Stomach smooth muscle (tissue), 2 donors: Measurements from ENCODE around the gene RSU1.
"Not testable (repeated sequence)": the region's sequence is repeated elsewhere in the genome, so short reads cannot be mapped to it uniquely, and the experiment has no call there.

Experiments
- H3K27ac ChIP-seq: one replicate; pipeline ENCODE4 v1.7.0; 2013; ENCODE audit warnings: mild to moderate bottlenecking, low read length, inconsistent platforms
- H3K27me3 ChIP-seq, 2 donors: one replicate each; pipeline ENCODE4 v1.7.0; 2013; ENCODE audit warnings: low read length in 2 of 2; ENCODE audit not compliant: insufficient read depth in 2 of 2, control insufficient read depth in 1 of 2
- H3K36me3 ChIP-seq, 2 donors: one replicate each; pipeline ENCODE4 v1.7.0; 2013; ENCODE audit warnings: low read length in 2 of 2; ENCODE audit not compliant: control insufficient read depth in 2 of 2, insufficient read depth in 2 of 2
- H3K4me1 ChIP-seq: one replicate; pipeline ENCODE4 v1.7.0; 2013; ENCODE audit warnings: low read length; ENCODE audit not compliant: control insufficient read depth, insufficient read depth
- H3K4me3 ChIP-seq, 2 donors: one replicate each; pipeline ENCODE4 v1.7.0; 2013; ENCODE audit warnings: low read length in 2 of 2
- H3K9ac ChIP-seq, 2 donors: one replicate each; pipeline ENCODE4 v1.7.0; 2013; ENCODE audit warnings: low read length in 2 of 2, mild to moderate bottlenecking in 1 of 2
- H3K9me3 ChIP-seq, 2 donors: one replicate each; pipeline ENCODE4 v1.7.0; 2013; ENCODE audit warnings: low read length in 2 of 2; ENCODE audit not compliant: control insufficient read depth in 2 of 2
- donor health status: healthy.
- donor health status: Pancreatic carcinoma.

RSU1 gene

DNA sequence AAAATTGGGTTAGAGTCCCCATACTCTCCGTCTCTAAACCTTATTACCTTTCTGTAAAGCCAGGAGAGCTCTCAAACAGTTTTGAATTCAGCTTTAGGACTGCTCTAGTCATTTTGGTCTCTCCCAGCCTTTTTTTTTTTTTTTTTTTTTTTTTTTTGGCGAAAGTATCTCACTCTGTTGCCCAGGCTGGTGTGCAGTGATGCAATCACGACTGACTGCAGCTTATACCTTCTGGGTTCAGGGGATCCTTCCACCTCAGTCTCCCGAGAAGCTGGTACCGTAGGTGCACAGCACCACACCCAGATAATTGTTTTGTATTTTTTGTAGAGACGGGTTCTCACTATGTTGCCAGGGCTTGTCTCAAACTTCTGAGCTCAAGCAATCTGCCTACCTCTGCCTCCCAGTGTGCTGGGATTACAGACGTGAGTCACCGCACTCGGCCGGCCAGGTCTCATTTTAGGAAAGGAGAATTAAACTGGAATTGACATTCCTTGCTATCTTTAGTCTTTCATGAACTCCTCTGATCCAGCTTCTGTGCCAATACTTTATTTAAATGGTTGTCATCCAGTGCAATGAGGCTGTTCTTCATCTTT is 31.4 kb upstream of the RSU1 start:
- Histone ChIP-seq H3K9me3 (no peaks in the 10 kb centered on the region), H3K36me3 (no peaks in the 10 kb centered on the region), H3K4me3 (no peak overlapping the region), H3K27me3 (no peaks in the 10 kb centered on the region), H3K27ac (no peak overlapping the region), H3K9ac (no peak overlapping the region), H3K4me1 (no peaks in the 10 kb centered on the region)

- no peaks in the 10 kb centered on the region for H3K27me3 ChIP-seq
- no peak overlapping the region for H3K27ac ChIP-seq
- no peaks in the 10 kb centered on the region for H3K4me1 ChIP-seq
- H3K4me3 ChIP-seq: no peak overlapping the region
- H3K9ac ChIP-seq: no peak overlapping the region
- H3K36me3 ChIP-seq: no peaks in the 10 kb centered on the region
- H3K9me3 ChIP-seq: no peaks in the 10 kb centered on the region
Measured at GRCh38 chr10:16847644-16848043, 30.4 kb upstream of the RSU1 start.

DNA sequence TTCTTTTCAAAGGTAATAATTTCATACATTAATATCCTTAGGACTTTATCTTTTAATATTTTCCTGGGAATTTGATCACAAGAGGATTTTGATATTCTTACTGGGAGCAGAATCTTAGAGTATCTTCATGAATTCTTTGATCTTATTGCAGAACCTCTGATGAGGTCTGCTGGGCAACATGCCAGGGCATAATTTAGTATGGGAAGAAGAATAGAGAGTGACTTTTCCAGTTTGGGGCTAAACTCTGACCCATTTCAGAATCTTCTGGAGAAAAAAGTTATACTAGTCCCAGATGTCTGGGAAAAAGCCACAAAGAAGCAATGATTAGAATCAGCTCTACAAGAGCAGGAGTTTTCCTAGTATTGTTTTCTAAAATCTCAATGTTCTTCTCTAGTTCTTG is 28.0 kb upstream of the RSU1 start:
- Histone ChIP-seq H3K9ac (no peak overlapping the region), H3K27me3 (no peaks in the 10 kb centered on the region), H3K4me3 (no peak overlapping the region), H3K4me1 (no peaks in the 10 kb centered on the region), H3K9me3 (no peaks in the 10 kb centered on the region), H3K36me3 (no peaks in the 10 kb centered on the region), H3K27ac (no peak overlapping the region)

DNA sequence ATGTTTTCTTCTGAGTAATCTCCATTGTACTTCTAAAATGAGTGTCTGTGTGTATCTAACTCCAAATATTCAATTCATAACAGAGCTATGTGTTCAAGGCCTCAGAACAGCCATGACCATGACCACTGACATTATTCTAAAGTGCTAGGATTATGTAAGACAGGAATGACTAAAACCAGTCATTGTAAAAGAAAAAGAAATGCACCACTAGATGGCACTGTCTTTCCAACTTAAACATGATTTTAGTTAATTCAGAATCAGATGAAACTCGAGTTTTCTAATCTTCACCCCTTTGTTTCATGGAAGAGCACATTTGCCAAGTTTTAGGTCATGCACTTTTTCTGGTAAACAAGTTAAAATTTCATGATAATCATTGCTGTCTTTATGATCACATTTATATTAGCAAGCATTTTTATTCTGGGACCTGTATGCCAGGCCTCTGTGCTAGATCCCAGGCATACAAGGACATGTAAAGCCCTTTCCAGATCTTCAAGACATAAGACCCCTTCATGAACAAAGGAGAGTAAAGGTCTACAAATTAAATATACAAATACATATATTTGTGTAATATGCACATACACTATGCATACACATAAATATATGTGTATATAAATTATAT is 26.1 kb upstream of the RSU1 start:
- Histone ChIP-seq H3K4me3 (no peak overlapping the region), H3K36me3 (no peaks in the 10 kb centered on the region), H3K9ac (no peak overlapping the region), H3K27me3 (no peaks in the 10 kb centered on the region), H3K27ac (no peak overlapping the region), H3K9me3 (no peaks in the 10 kb centered on the region), H3K4me1 (no peaks in the 10 kb centered on the region)

- H3K9me3 ChIP-seq: no peaks in the 10 kb centered on the region
- no peak overlapping the region for H3K4me3 ChIP-seq
- H3K27ac ChIP-seq: no peak overlapping the region
- no peaks in the 10 kb centered on the region for H3K27me3 ChIP-seq
- H3K9ac ChIP-seq: no peak overlapping the region
- peaks cover 8% of the 10 kb centered on the region for H3K4me1 ChIP-seq
- H3K36me3 ChIP-seq: no peaks in the 10 kb centered on the region
Measured at GRCh38 chr10:16835228-16835627, 18.0 kb upstream of the RSU1 start.

- Histone ChIP-seq H3K9me3 (no peaks in the 10 kb centered on the region), H3K27me3 (no peaks in the 10 kb centered on the region), H3K4me1 (peaks cover 12% of the 10 kb centered on the region), H3K4me3 (peak overlapping the region in 1 of 2 donors; percentile 35), H3K9ac (peak overlapping the region in 1 of 2 donors; percentile 47), H3K36me3 (no peaks in the 10 kb centered on the region), H3K27ac (peak overlapping the region; percentile 31)
Measured at GRCh38 chr10:16832351-16833080, 15.3 kb upstream of the RSU1 start.

DNA sequence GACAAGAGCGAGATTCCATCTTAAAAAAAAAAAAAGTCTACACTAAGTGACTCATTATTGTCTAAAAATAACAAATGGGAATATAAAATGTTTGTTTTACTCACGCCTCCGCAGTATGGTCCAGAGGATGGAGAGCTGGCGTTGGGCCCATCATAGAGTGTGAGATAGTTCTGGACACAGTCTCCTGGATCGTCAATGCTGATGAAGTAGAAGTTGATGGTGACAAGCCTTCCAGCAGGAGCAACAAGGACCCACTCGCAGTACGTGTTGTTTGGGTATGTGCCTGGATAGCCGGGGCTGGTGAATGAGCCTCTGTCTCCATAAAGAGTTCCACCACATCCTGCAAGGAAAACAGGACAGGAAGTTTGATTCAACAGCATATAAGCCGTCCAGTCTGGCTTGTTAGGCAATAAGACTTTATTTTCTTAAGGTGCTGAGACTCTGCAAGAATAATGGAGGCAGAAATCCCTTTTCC is 11.5 kb upstream of the RSU1 start:
- no peaks in the 10 kb centered on the region for H3K27me3 ChIP-seq
- no peaks in the 10 kb centered on the region for H3K9me3 ChIP-seq
- H3K4me1 ChIP-seq: peaks cover 12% of the 10 kb centered on the region
- no peak overlapping the region for H3K9ac ChIP-seq
- H3K4me3 ChIP-seq: no peak overlapping the region
- H3K36me3 ChIP-seq: no peaks in the 10 kb centered on the region
- H3K27ac ChIP-seq: no peak overlapping the region

DNA sequence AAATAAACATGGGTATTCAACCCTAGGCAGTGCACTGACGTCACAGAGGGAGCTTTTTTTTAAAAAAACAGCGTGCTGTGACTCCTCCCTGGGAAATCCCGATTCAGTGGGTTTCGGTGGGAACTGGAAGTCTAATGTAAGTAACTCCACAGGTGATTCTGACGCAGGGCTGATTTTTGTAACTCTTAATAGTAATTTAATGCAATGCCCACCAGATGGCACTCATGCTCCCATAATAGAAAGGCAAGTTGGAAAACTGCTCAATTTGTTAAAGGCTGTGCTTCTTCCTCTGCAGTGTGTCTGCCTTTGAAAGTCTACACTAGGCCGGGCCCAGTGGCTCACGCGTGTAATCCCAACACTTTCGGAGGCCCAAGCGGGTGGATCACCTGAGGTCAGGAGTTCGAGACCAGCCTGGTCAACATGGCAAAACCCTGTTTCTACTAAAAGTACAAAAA is 10.9 kb upstream of the RSU1 start:
- Histone ChIP-seq H3K27ac (no peak overlapping the region), H3K9ac (no peak overlapping the region), H3K36me3 (no peaks in the 10 kb centered on the region), H3K4me1 (peaks cover 7% of the 10 kb centered on the region), H3K4me3 (peak overlapping the region in 1 of 2 donors; percentile 40), H3K27me3 (no peaks in the 10 kb centered on the region), H3K9me3 (no peaks in the 10 kb centered on the region)

DNA sequence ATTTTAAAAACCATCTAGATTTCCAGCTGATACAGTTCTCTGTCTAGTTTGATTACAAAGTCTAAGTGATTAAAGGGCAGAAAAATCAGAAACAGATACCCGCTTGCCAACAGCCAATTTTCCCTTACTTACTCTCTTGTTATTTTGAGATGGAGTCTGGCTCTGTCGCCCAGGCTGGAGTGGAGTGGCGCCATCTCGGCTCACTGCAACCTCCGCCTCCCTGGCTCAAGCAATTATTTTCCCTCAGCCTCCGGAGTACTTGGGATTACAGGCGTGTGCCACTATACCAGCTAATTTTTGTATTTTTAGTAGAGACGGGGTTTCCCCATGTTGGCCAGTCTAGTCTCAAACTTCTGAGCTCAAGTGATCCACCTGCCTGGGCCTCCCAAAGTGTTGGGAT is 10.2 kb upstream of the RSU1 start:
- H3K27ac ChIP-seq, H3K27me3 ChIP-seq, H3K9me3 ChIP-seq, H3K4me1 ChIP-seq, H3K4me3 ChIP-seq, H3K36me3 ChIP-seq, H3K9ac ChIP-seq: not testable (repeated sequence)

DNA sequence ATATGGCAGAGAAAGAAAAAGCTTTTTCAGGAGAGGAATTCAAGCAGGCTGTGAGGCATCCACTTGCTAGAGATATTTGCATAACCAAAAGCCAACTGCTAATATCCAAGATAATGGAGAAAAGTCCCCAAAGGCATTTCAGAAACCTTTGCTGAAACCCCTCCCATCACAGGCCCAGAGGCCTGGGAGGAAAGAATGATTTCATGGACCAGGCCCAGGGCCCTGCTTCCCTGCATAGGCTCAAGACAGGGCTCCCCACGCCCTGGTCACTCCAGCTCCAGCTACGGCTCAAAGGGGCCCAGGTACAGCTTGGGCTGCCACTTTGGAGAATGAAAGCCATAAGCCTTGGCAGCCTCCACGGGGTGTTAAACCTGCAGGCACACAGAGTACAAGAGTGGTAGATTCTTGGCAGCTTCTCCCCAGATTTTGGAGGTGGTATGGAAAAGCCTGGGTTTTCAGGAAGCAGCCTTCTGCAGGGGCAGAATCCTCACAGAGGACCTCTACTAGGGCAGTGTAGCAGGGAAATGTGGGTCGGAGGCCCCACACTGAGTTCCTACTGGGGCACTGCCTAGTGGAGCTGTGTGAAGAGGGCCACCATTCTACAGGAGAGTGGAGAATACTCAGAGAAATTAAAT is 5.6 kb upstream of the RSU1 start:
- no peaks in the 10 kb centered on the region for H3K27me3 ChIP-seq
- H3K4me3 ChIP-seq: no peak overlapping the region
- no peaks in the 10 kb centered on the region for H3K4me1 ChIP-seq
- no peak overlapping the region for H3K27ac ChIP-seq
- no peak overlapping the region for H3K9ac ChIP-seq
- H3K36me3 ChIP-seq: no peaks in the 10 kb centered on the region
- H3K9me3 ChIP-seq: peaks cover 0 to 4% of the 10 kb centered on the region in 2 donors
